Measurements from ENCODE around the gene CHD5.

The CHD5 gene

DNA sequence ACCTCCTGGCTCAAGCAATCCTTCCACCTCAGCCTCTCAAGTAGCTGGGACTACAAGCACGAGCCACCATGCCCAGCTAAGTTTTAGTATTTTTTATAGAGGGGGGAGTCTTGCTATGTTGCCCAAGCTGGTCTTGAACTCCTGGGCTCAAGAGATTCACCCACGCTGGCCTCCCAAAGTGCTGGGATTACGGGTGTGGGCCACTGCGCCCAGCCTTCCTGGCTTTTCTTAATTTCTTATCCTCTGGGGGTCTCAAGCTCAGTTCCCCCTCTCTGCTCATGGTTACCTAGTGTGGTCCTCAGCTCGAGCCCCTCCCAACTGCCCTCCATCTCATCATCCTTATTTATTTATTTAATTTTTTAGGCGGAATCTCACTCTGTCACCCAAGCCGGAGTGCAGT lies 22.1 kb upstream of the CHD5 start:
- Histone ChIP-seq H3K27me3 (ENCODE audit: insufficient read depth, low read length, poor library complexity, severe bottlenecking) (peaks cover 24% of the 10 kb centered on the region), H3K36me3 (ENCODE audit: insufficient read depth, low read length) (no peaks in the 10 kb centered on the region), H3K9ac (ENCODE audit: low read depth, low read length, poor library complexity, severe bottlenecking) (no peak overlapping the region), H2AFZ (ENCODE audit: low read length) (no peak overlapping the region), H3F3A (ENCODE audit: low read depth) (no peaks in the 10 kb centered on the region), H4K20me1 (ENCODE audit: insufficient read depth, low read length, poor library complexity, severe bottlenecking) (peaks cover 21% of the 10 kb centered on the region), H3K4me1 (ENCODE audit: insufficient read depth, low read length, poor library complexity, severe bottlenecking) (peaks cover 26% of the 10 kb centered on the region), H3K9me2 (replicated peaks; ENCODE audit: low read depth, low read length) (no peaks in the 10 kb centered on the region), H3K4me2 (ENCODE audit: low read depth, low read length, poor library complexity, severe bottlenecking) (no peak overlapping the region), H3K9me3 (ENCODE audit: insufficient read depth, low read depth, low read length) (no peaks in the 10 kb centered on the region), H3K79me2 (ENCODE audit: insufficient read depth, low read length) (peaks cover 21% of the 10 kb centered on the region), H3K4me3 (ENCODE audit: low read length, poor library complexity, severe bottlenecking) (no peak overlapping the region)
- TF ChIP-seq, protein P1, sequence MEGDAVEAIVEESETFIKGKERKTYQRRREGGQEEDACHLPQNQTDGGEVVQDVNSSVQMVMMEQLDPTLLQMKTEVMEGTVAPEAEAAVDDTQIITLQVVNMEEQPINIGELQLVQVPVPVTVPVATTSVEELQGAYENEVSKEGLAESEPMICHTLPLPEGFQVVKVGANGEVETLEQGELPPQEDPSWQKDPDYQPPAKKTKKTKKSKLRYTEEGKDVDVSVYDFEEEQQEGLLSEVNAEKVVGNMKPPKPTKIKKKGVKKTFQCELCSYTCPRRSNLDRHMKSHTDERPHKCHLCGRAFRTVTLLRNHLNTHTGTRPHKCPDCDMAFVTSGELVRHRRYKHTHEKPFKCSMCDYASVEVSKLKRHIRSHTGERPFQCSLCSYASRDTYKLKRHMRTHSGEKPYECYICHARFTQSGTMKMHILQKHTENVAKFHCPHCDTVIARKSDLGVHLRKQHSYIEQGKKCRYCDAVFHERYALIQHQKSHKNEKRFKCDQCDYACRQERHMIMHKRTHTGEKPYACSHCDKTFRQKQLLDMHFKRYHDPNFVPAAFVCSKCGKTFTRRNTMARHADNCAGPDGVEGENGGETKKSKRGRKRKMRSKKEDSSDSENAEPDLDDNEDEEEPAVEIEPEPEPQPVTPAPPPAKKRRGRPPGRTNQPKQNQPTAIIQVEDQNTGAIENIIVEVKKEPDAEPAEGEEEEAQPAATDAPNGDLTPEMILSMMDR (conservative IDR thresholded peaks at IDR 0.05; ENCODE audit: low read length) = no peak
- no peak for TF ChIP-seq EZH2phosphoT487 (IDR thresholded peaks at IDR 0.05; ENCODE audit: borderline replicate concordance)

DNA sequence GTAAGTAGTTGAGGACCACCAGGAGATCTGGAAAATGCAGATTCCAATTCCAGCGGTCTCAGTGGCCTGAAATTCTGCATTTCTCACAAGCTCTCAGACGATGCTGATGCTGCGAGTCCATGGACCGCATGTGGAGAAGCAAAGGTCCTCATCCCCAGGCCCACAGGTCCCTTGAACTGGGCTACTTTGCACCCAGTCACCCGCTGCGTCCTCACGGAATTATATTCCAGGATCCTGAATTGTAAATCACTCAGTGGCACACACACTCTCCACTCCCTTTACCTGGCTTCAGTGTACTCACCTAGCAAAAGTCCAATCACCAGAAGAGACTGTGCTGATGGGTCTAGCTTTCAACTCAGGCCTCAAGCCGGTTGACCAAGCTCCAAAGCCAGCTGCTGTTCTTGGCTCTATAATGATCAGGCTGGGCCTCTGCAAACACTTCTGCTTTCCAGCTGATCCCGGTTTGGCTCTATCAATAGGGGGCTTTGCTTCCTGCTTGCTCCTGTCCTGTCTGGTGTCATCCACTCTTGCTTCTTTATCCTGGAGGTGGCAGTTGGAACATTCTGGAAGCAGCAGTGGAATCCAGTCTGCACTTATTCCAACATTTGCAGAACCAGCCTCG lies 20.2 kb upstream of the CHD5 start:
- H3K4me2 ChIP-seq (ENCODE audit: low read depth, low read length, poor library complexity, severe bottlenecking) = peak overlapping the region; percentile 77
- H3K9ac ChIP-seq (ENCODE audit: low read depth, low read length, poor library complexity, severe bottlenecking) = peak overlapping the region; percentile 92
- H4K20me1 ChIP-seq (ENCODE audit: insufficient read depth, low read length, poor library complexity, severe bottlenecking) = peaks cover 37% of the 10 kb centered on the region
- peaks cover 38% of the 10 kb centered on the region for H3K79me2 ChIP-seq (ENCODE audit: insufficient read depth, low read length)
- TF ChIP-seq EZH2phosphoT487 (IDR thresholded peaks at IDR 0.05; ENCODE audit: borderline replicate concordance) = no peak
- TF ChIP-seq, protein P1 (conservative IDR thresholded peaks at IDR 0.05; ENCODE audit: low read length) = no peak
- peak overlapping the region; percentile 94 for H2AFZ ChIP-seq (ENCODE audit: low read length)
- peak overlapping the region; percentile 87 for H3K4me3 ChIP-seq (ENCODE audit: low read length, poor library complexity, severe bottlenecking)
- peaks cover 24% of the 10 kb centered on the region for H3K27me3 ChIP-seq (ENCODE audit: insufficient read depth, low read length, poor library complexity, severe bottlenecking)
- no peaks in the 10 kb centered on the region for H3K9me3 ChIP-seq (ENCODE audit: insufficient read depth, low read depth, low read length)
- peaks cover 39% of the 10 kb centered on the region for H3K4me1 ChIP-seq (ENCODE audit: insufficient read depth, low read length, poor library complexity, severe bottlenecking)
- H3K36me3 ChIP-seq (ENCODE audit: insufficient read depth, low read length) = peaks cover 11% of the 10 kb centered on the region; the same call in 1 of the 2 replicates
- H3K9me2 ChIP-seq (replicated peaks; ENCODE audit: low read depth, low read length) = no peaks in the 10 kb centered on the region
- H3F3A ChIP-seq (ENCODE audit: low read depth) = no peaks in the 10 kb centered on the region

DNA sequence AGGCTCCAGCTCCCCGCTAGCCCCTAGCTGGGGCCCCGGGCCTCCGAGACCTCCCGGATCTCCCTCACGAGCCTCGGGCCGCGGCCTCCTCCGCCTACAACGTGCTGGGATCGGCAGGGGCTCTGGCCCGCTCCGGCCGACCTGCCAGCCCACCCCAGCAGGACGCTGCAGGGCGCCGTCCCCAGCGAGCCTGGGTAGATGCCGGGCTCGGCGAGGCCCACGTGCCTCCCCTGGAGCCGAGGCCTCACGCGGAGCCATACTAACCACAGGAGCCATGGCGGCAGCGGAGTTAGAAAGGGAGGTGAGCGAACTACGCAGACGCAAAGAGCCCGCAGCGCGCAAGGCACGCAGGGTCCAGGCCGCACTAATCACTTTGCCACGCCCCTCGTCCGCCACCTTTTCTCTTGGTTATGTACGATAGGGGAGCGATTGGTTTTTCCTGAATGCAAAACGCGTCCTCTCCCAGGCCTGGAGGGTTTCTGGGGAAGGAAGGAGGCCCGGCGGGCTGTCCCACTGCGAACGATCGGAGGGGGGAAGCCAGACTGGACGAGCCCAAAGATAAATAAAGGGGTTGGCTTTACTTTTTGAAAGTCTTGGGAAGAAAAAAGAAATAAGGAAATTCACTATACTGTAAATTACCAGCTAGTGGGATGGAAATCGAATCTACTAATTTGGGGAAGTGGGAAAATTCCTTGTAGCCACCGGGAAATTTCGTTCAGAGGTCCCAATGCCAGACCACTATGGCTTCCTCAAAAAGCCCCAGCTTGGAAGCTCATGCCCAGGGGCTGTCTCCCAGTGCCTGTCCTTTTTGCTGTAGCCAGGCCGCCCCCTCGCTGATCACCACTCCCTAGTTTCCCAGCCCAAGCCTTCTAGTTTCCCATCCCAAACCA lies 19.4 kb upstream of the CHD5 start, which contains the start of gene RPL22:
TSS of gene RPL22 (minus strand) at position 298 of the 890 bp plus-strand sequence. CDS start at position 276, 22 bp downstream.
- TF ChIP-seq EZH2phosphoT487 (IDR thresholded peaks at IDR 0.05; ENCODE audit: borderline replicate concordance) = no peak
- TF ChIP-seq, protein P1 (conservative IDR thresholded peaks at IDR 0.05; ENCODE audit: low read length) = no peak
- H3K79me2 ChIP-seq (ENCODE audit: insufficient read depth, low read length) = peaks cover 43% of the 10 kb centered on the region

More for the DNA sequence above, 19.4 kb upstream of the CHD5 start, which contains the start of gene RPL22:
- Histone ChIP-seq H3F3A (ENCODE audit: low read depth) (no peaks in the 10 kb centered on the region), H3K27me3 (ENCODE audit: insufficient read depth, low read length, poor library complexity, severe bottlenecking) (peaks cover 24% of the 10 kb centered on the region), H3K9me2 (replicated peaks; ENCODE audit: low read depth, low read length) (no peaks in the 10 kb centered on the region), H3K9me3 (ENCODE audit: insufficient read depth, low read depth, low read length) (no peaks in the 10 kb centered on the region), H3K4me1 (ENCODE audit: insufficient read depth, low read length, poor library complexity, severe bottlenecking) (peaks cover 39% of the 10 kb centered on the region), H2AFZ (ENCODE audit: low read length) (peak within 1 kb of the TSS; percentile 94), H3K9ac (ENCODE audit: low read depth, low read length, poor library complexity, severe bottlenecking) (peak within 1 kb of the TSS; percentile 92), H3K4me3 (ENCODE audit: low read length, poor library complexity, severe bottlenecking) (peak within 1 kb of the TSS; percentile 87), H3K4me2 (ENCODE audit: low read depth, low read length, poor library complexity, severe bottlenecking) (peak within 1 kb of the TSS; percentile 78), H3K36me3 (ENCODE audit: insufficient read depth, low read length) (peaks cover 14% of the 10 kb centered on the region; the same call in 1 of the 2 replicates), H4K20me1 (ENCODE audit: insufficient read depth, low read length, poor library complexity, severe bottlenecking) (peaks cover 38% of the 10 kb centered on the region)

Data from Loucy (cell line).